ENCODE measurements around the gene UNC5A.

DNA sequence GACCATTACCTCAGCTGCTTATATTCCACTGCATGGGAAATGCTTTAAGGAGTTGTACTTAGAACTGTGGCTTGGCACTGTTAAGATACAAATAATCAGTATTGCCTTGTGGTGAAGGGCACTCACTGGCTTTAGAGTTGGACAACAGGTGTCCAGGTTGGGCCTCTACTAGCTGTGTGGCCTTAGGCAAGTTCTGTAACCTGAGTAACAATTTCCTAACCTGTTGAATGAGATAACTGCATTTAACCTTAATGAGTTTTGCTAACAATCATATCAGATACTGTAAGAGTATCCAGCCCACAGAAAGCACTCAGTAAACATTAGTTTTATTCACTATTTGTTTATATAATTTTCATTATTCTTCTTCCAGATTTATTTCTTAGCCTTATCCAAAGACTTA is 106.0 kb downstream of the UNC5A start:
- TF ChIP-seq, protein P1, sequence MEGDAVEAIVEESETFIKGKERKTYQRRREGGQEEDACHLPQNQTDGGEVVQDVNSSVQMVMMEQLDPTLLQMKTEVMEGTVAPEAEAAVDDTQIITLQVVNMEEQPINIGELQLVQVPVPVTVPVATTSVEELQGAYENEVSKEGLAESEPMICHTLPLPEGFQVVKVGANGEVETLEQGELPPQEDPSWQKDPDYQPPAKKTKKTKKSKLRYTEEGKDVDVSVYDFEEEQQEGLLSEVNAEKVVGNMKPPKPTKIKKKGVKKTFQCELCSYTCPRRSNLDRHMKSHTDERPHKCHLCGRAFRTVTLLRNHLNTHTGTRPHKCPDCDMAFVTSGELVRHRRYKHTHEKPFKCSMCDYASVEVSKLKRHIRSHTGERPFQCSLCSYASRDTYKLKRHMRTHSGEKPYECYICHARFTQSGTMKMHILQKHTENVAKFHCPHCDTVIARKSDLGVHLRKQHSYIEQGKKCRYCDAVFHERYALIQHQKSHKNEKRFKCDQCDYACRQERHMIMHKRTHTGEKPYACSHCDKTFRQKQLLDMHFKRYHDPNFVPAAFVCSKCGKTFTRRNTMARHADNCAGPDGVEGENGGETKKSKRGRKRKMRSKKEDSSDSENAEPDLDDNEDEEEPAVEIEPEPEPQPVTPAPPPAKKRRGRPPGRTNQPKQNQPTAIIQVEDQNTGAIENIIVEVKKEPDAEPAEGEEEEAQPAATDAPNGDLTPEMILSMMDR (conservative IDR thresholded peaks at IDR 0.05): no peak
- TF ChIP-seq ZFX (IDR thresholded peaks at IDR 0.05): no peak

Measured in C4-2B (cell line).